ENCODE measurements around the gene NFAM1. TPM values are rescaled to one million over a fixed set of nuclear protein-coding genes. Genes with fewer than 3 reads are reported as not detected.

The NFAM1 gene
- total RNA-seq, 1 donor from 2014 or later: 1.3 TPM

DNA sequence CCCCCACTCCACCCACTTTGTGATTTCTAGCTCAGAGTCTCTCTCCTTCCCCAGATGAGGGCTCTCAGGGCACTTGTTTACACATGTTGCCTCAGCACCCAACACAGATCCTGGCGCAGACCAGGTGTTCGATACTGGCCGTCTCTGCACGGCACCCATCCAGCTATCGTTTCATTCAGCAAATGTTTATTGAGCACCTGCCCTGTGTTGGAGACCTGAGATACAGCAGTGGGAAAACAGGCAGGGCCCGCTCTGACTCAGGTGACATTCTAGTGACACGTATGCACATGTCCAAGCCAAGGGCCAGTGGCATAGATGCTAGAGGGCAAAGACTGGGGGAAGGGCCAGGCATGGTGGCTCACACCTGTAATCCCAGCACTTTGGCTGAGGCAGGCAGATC is 71.9 kb downstream of the NFAM1 start:
- DNase-seq (ENCODE audit: low spot score): no peak

- no peak for DNase-seq (ENCODE audit: low spot score)
Observed at GRCh38 chr22:42358643-42359558, 73.3 kb downstream of the NFAM1 start.

GRCh38 chr22:42357634-42358296 is 74.4 kb downstream of the NFAM1 start:
- no peak for DNase-seq (ENCODE audit: low spot score)

- DNase-seq (ENCODE audit: low spot score): no peak
Observed at GRCh38 chr22:42357221-42357620, 75.0 kb downstream of the NFAM1 start.

DNA sequence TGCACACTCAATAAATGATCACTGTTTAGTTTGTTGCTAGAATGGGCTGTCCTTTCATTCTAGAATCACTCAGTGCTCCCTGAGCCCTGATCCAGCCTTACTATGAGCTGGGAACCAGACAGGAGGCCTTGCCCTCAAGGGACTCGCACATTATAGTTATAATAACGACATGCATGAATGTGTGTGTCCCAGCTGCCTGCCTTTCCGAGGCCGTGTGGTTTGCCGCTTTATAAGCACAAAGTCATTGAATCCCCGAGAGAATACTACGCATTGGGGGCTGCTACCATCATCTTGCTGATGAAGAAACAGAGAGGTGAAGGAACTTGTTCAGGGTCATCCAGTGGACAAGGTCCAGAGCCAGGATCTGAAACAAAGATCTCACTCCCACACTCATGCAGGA is 75.7 kb downstream of the NFAM1 start:
- DNase-seq (ENCODE audit: low spot score): no peak

- DNase-seq (ENCODE audit: low spot score): no peak
Observed at GRCh38 chr22:42353883-42354727, 78.1 kb downstream of the NFAM1 start.

GRCh38 chr22:42350373-42350772 is 81.8 kb downstream of the NFAM1 start:
- DNase-seq (ENCODE audit: low spot score): no peak

DNA sequence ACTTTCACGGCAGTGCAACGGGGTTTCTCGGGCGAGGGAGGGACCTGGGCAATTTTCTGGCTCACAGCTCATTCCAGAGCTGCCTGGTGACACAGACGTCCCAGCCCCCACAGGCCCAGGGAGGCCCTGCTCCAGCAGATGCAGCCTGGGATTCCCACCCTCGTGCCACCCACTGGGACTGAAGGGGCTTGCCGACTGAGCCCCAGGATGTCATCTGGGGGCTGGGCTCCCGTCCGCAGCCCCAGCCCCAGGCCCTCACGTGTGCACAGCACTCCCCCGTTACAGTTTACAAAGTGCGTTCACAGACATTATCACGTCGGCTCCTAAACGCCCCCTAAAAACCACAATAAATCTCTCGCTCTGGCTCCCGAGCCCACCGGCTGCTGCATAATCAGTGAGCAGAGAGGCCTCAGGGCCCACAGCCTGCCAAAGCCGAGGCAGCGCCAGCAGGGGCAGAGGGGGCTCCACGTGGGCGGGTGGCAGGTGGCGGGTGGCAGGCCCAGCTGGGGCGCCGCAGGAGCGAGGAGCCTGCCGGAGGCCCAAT is 84.8 kb downstream of the NFAM1 start:
- no peak for DNase-seq (ENCODE audit: low spot score)

DNA sequence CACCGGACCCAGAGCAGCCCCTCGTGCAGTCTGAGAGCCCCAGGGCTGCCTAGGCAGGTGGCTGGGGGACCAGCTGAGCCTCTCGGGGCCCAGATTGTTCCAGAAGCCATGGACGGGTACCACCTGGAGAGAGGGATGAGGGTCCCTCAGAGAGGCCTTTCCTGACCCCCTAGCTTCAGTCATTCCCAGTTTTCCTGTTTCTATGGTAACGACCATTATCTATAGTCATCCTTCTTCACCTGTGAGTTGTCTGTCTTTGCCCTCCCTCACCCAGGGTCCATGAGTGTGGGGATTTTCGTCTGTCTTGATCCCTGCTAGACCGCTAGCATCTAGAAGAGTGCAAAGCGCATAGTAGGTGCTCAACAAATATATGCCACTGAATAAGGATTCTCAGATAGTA is 85.5 kb downstream of the NFAM1 start:
- no peak for DNase-seq (ENCODE audit: low spot score)

DNA sequence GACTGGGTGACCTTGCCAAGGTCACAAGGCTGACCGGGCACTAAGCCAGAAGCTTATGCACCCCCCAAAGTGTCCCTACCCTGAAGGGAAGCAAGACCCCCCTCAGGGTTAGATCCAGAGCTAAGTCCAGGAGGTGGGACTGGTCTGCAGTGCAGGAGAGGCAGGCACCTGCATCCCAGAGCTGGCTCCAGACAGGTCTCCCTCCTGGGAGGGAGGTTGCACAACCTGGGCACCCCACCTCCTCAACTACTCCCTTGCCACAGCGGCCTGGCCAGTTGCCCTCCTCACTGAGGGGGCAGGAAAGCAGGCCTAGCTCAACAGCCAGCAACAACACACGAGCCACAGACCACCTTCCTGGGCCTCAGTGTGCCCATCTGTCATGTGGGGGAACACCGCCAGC is 86.7 kb downstream of the NFAM1 start:
- no peak for DNase-seq (ENCODE audit: low spot score)

- no peak for DNase-seq (ENCODE audit: low spot score)
Observed at GRCh38 chr22:42344361-42344905, 87.8 kb downstream of the NFAM1 start.

DNA sequence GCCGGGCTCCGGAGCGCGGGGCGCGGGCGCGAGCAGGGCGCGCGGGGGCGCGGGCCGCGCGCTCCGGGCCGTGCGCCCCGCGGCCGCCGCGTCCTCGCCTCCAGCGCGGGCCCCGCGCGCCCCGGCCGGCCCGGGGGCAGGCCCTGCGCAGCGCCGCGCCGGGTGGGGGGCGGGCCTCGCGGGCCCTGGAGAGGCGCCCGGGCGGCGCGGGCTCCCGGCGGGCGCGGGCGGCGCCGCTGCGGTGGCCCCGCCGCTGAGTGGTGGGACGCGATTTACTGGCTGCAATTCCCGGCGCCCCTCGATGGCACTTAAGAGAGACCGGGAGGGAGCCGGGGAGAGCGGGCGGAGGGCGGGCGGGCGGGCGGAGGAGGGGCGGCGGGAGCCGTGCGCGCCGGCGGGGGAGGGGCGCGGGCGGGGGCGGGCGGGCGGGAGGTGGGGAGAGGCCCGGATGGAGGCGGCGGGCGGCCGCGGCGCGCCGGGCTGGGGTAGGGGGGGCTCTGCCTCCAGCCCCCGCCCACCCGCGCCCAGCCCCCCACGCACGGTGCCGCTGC is 88.6 kb downstream of the NFAM1 start:
- DNase-seq (ENCODE audit: low spot score): no peak

GRCh38 chr22:42343121-42343454 is 89.1 kb downstream of the NFAM1 start:
- no peak for DNase-seq (ENCODE audit: low spot score)

- no peak for DNase-seq (ENCODE audit: low spot score)
Observed at GRCh38 chr22:42342426-42343120, 89.6 kb downstream of the NFAM1 start.

DNA sequence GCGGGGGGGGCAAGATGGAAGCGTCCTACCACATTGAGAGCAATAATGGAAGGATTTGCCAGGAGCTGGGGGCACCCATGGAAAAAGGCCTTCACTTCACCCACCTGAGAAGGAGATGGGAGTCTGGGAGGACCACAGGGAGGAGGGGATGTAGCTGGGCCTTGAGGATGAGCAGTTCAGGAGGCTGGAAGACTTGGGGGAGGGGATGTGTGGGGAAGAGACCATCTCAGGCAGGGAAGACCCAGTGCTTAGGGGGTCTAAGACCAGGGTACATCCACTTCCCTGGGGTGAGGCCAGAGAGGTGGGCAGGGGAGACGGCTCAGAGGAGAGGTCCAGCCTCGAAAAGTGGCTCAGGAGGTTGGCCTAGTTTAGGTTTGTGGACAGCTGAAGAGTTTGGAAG is 90.4 kb downstream of the NFAM1 start:
- DNase-seq (ENCODE audit: low spot score): no peak

- DNase-seq (ENCODE audit: low spot score): no peak
Observed at GRCh38 chr22:42340829-42341383, 91.3 kb downstream of the NFAM1 start.

- DNase-seq (ENCODE audit: low spot score): no peak
Observed at GRCh38 chr22:42340150-42340549, 92.1 kb downstream of the NFAM1 start.

DNA sequence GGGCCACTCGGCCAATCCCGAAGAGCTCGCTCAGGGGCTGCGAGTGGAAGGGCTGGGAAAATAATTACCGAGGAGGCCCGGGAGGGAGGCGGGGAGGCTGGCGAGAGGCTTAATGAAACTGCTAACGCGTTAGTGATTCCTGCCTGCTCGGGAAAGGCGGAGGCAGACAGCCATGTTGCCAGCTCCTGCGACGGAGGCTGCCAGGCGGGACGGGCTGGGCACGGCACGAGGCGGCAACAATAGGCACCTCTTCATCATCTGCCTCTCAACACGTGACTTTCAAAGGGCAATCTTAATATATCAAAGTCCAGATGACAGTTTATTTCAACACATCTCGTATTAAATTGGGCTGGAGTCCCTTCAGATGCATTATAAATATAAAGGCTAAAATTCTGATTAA is 93.7 kb downstream of the NFAM1 start:
- DNase-seq (ENCODE audit: low spot score): no peak

GRCh38 chr22:42337356-42337755 is 94.8 kb downstream of the NFAM1 start:
- DNase-seq (ENCODE audit: low spot score): no peak

DNA sequence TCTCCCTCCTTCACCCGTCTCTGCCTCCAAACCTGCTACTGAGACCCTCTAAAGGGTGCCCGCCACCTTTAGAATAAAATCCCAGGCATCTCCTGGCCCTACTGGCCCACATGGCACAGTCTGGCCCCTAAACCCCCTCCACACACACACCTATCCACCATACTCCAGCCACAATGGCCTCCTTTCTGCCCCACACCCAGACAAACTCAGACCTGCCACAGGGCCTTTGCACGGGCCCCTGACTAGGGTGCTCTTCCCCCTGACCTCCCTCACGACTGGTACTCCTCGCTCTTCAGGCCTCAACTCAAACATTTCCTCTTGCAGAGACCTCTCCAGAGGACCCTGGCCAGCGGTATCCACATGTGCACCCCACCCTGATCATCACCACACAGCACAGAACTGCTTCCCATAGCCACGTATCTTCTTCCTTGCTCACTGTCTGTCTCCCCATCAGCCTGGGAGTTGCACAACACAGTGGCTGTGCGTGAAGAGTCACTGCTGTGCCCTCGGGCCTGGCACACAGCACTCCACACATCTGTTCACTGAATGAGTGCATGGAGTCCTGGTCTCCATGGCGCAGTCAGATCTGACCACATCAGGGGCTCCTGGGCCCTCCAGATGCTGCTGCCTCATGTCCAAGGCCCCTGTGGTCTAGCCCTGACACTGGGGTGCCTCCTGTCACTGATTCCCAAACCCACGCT is 95.5 kb downstream of the NFAM1 start:
- DNase-seq (ENCODE audit: low spot score): no peak

All from ureter (tissue), 1 donor.